Measurements from ENCODE around the gene PIGH.
"Not testable (repeated sequence)": the region's sequence is repeated elsewhere in the genome, so short reads cannot be mapped to it uniquely, and the experiment has no call there.

Gene PIGH

DNA sequence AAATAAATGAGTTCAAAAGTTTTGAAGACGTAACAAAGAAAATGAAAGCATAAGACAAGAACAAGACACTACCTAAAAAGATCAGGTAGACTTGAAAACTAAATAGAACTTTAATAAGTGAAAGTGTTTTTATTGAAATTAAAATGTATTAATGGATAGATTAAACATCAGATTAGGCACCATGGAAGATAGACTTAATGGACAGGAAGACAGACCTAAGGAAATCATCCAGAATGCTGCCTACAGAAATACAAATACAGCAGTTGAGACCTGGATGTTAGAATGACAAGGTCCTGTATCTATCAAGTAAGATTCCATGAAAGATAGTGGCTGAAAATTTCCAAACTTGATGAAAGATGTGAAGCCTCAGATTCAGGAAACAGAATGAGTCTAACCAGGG lies 55.5 kb downstream of the PIGH start:
- DNase-seq: no peak

DNA sequence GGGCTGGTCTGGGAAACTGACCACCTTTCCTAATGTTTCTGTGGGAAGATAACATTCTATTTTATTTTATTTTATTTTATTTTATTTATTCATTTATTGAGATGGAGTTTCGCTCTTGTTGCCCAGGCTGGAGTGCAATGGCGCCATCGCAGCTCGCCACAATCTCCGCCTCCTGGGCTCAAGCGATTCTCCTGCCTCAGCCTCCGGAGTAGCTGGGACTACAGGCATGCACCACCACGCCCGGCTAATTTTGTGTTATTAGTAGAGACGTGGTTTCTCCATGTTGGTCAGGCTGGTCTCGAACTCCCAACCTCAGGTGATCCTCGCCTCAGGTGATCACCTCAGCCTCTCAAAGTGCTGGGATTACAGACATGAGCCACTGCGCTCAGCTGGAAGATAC lies 57.4 kb downstream of the PIGH start:
- DNase-seq: not testable (repeated sequence)

DNA sequence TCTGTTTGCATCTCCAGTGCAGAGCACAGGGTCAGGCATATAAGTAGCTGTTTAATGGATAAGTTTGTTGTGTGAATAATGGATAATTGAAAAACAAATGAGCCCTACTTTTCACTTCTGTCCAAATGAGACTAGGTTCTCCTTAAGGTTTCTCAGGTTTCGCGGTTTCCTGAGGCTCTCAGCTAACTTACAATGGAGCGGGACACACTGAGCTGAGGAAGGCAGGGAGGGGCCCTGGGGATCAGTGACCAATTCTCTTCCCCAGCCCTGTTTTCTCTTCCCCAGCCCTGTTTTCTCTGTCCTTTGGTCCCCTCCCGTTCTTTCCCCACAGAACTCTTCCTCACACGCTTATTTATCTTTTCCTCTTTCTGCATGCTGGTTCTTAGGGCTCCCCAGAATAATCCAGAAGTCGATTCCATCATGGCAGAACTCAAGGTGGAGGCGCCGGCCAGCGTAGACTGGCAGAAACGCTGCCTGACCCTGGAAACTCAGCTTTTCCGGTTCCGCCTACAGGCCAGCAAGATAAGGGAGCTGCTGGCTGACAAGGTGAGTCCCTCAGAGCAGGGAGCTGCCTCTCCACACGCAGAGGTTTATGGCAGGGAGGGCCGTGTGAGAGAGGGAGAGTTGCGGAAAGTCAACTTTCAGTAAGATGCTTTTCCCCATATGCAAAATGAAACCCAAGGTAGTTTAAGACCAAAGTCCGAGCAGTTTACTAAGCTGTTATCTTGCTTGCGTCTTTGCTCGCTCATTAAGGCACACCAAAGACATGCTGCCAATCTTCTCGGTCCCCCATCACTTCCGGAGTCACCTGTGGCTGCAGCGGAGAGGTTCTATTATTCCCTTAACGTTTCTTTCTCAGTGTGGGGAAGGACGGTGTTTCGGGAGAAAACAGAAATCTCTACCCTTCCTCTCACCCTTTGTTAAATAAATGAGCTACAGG lies 58.4 kb downstream of the PIGH start:
- no peak for DNase-seq

All from amniotic stem cell (primary cell).